ENCODE measurements around the gene CHRNA4. TPM values are rescaled to one million over a fixed set of nuclear protein-coding genes. Genes with fewer than 3 reads are reported as not detected.

CHRNA4 gene
- total and polyA plus RNA-seq, 9 of the 15 experiments (the other 6 are each of a cell fraction or from before 2014, with no cell fraction given) = not detected

GRCh38 chr20:63303095-63303666 is 58.0 kb downstream of the CHRNA4 start (continued):
- TF ChIP-seq POLR2AphosphoS2 (IDR thresholded peaks at IDR 0.05; ENCODE audit: low read length) (no peak), ZNF316 (IDR thresholded peaks at IDR 0.05) (no peak), POU5F1 (IDR thresholded peaks at IDR 0.05; ENCODE audit: borderline replicate concordance, low read depth, low read length, partially characterized antibody) (no peak), SIN3B (IDR thresholded peaks at IDR 0.05; ENCODE audit: low read depth) (no peak), BDP1 (IDR thresholded peaks at IDR 0.05; ENCODE audit: insufficient read depth, insufficient read length) (no peak), SIN3A (IDR thresholded peaks at IDR 0.05; ENCODE audit: borderline replicate concordance in 2 of 2, control insufficient read depth in 1 of 2, low read depth in 2 of 2, low read length in 2 of 2) (no peak), HLTF (IDR thresholded peaks at IDR 0.05) (no peak), RBFOX2 (IDR thresholded peaks at IDR 0.05; ENCODE audit: low read depth, low read length) (no peak), ZNF121 (CRISPR knock-in tag; conservative IDR thresholded peaks at IDR 0.05) (peak; percentile 63), GTF2A2 (tag; IDR thresholded peaks at IDR 0.05) (no peak), CBFA2T3 (IDR thresholded peaks at IDR 0.05) (no peak), NKRF (IDR thresholded peaks at IDR 0.05; ENCODE audit: borderline replicate concordance) (no peak), ZNF347 (CRISPR knock-in tag; IDR thresholded peaks at IDR 0.05; ENCODE audit: low read depth) (no peak), ZHX1 (conservative IDR thresholded peaks at IDR 0.05; ENCODE audit: low read length) (no peak), CBFB (CRISPR knock-in tag; IDR thresholded peaks at IDR 0.05) (no peak)

Measured in K562 (cell line).